Liver (tissue), 9 donors: ENCODE results near the gene UBE2F. TPM values are rescaled to one million over a fixed set of nuclear protein-coding genes. Genes with fewer than 3 reads are reported as not detected.

Experiments
- DNase-seq: peaks from one replicate; pipeline ENCODE4 v3.0.0-alpha.2; 2017; ENCODE audit warnings: low spot score
- H3K27ac ChIP-seq, 2 donors: one replicate each; pipeline ENCODE4 v1.7.0; 2013; ENCODE audit warnings: inconsistent platforms in 2 of 2, low read length in 2 of 2, control low read depth in 1 of 2, low read depth in 1 of 2, mild to moderate bottlenecking in 1 of 2
- H3K27me3 ChIP-seq, 4 donors: one replicate each; pipeline versions ENCODE4 v1.6.1 to v1.7.0; 2013; ENCODE audit warnings: low read length in 3 of 4, inconsistent platforms in 1 of 4, mild to moderate bottlenecking in 1 of 4, moderate library complexity in 1 of 4; ENCODE audit not compliant: control insufficient read depth in 4 of 4, insufficient read depth in 4 of 4
- H3K36me3 ChIP-seq, 4 donors: one replicate each; pipeline versions ENCODE4 v1.6.1 to v1.7.0; 2013; ENCODE audit warnings: low read length in 3 of 4, mild to moderate bottlenecking in 3 of 4, low read depth in 1 of 4, moderate library complexity in 1 of 4; ENCODE audit not compliant: control insufficient read depth in 4 of 4, insufficient read depth in 3 of 4
- H3K4me1 ChIP-seq, 4 donors: one replicate each; pipeline versions ENCODE4 v1.6.1 to v1.7.0; 2013; ENCODE audit warnings: low read length in 3 of 4, mild to moderate bottlenecking in 3 of 4, moderate library complexity in 1 of 4; ENCODE audit not compliant: control insufficient read depth in 4 of 4, insufficient read depth in 4 of 4
- H3K4me3 ChIP-seq, 3 donors: one replicate each; pipeline versions ENCODE4 v1.6.1 to v1.7.0; 2013; ENCODE audit warnings: low read length in 3 of 3, control low read depth in 1 of 3, low read depth in 1 of 3, mild to moderate bottlenecking in 1 of 3
- H3K9ac ChIP-seq, 2 donors: one replicate each; pipeline ENCODE4 v1.7.0; 2013; ENCODE audit warnings: low read length in 2 of 2, mild to moderate bottlenecking in 2 of 2, moderate library complexity in 2 of 2, control low read depth in 1 of 2, low read depth in 1 of 2
- H3K9me3 ChIP-seq, 4 donors: one replicate each; pipeline versions ENCODE4 v1.6.1 to v1.7.0; 2013; ENCODE audit warnings: low read length in 3 of 4; ENCODE audit not compliant: control insufficient read depth in 4 of 4
- CTCF ChIP-seq: fragments of 150-350 bp; IDR thresholded peaks from 2 replicates; pipeline ENCODE4 v1.5.1; 2017; ENCODE audit warnings: improper control_type of control experiment, low read depth, low read length; ENCODE audit not compliant: missing input control
- EGR1 ChIP-seq, 2 donors: IDR thresholded peaks; 2 replicates each; pipeline ENCODE4 v1.6.1; 2016 to 2018; ENCODE audit warnings: antibody characterized with exemption in 2 of 2, low read depth in 2 of 2
- FOXA1 ChIP-seq: IDR thresholded peaks from 2 replicates; pipeline ENCODE4 v1.6.1; 2016; ENCODE audit warnings: antibody characterized with exemption
- FOXA2 ChIP-seq: IDR thresholded peaks from 2 replicates; pipeline ENCODE4 v1.6.1; 2016; ENCODE audit warnings: antibody characterized with exemption
- GABPA ChIP-seq, 2 donors: IDR thresholded peaks in 1 of 2; conservative IDR thresholded peaks in 1 of 2; 2 replicates each; pipeline ENCODE4 v1.6.1; 2016; ENCODE audit warnings: antibody characterized with exemption in 2 of 2, mild to moderate bottlenecking in 1 of 2, moderate library complexity in 1 of 2
- HNF4A ChIP-seq, 2 donors: conservative IDR thresholded peaks; 2 replicates each; pipeline ENCODE4 v1.6.1; 2016; ENCODE audit warnings: antibody characterized with exemption in 2 of 2, mild to moderate bottlenecking in 2 of 2
- HNF4G ChIP-seq: IDR thresholded peaks from 2 replicates; pipeline ENCODE4 v1.6.1; 2016; ENCODE audit warnings: antibody characterized with exemption
- JUND ChIP-seq, 2 donors: IDR thresholded peaks; 2 replicates each; pipeline ENCODE4 v1.6.1; 2016; ENCODE audit warnings: antibody characterized with exemption in 2 of 2
- NR2F2 ChIP-seq: IDR thresholded peaks from 2 replicates; pipeline ENCODE4 v1.6.1; 2016; ENCODE audit warnings: antibody characterized with exemption
- RAD21 ChIP-seq, 2 donors: IDR thresholded peaks; 2 replicates each; pipeline ENCODE4 v1.6.1; 2016; ENCODE audit warnings: antibody characterized with exemption in 2 of 2, mild to moderate bottlenecking in 2 of 2
- RXRA ChIP-seq, 2 donors: IDR thresholded peaks; 2 replicates each; pipeline ENCODE4 v1.6.1; 2017 to 2018; ENCODE audit warnings: antibody characterized with exemption in 2 of 2, mild to moderate bottlenecking in 1 of 2
- SP1 ChIP-seq: IDR thresholded peaks from 2 replicates; pipeline ENCODE4 v1.6.1; 2018; ENCODE audit warnings: antibody characterized with exemption, mild to moderate bottlenecking
- TAF1 ChIP-seq: conservative IDR thresholded peaks from 2 replicates; pipeline ENCODE4 v1.6.1; 2016; ENCODE audit warnings: antibody characterized with exemption, mild to moderate bottlenecking
- YY1 ChIP-seq: IDR thresholded peaks from 2 replicates; pipeline ENCODE4 v1.6.1; 2016; ENCODE audit warnings: antibody characterized with exemption, mild to moderate bottlenecking
- ZBTB33 ChIP-seq: IDR thresholded peaks from 2 replicates; pipeline ENCODE4 v1.6.1; 2016; ENCODE audit warnings: antibody characterized with exemption
- WGBS: extraction: QIAGEN DNeasy Blood & Tissue Kit; methylation state at CpG from one replicate; pipeline ENCODE4 v1.1.7; 2013; 5-methylcytosine and 5-hydroxymethylcytosine counted together
- polyA plus RNA-seq, 2 donors: library from polyadenylated mRNA; stranded (reverse) in 1 of 2; unstranded in 1 of 2; fragments of 200-250 nt in 1 of 2; fragments of >200 nt in 1 of 2; fragmentation: Nextera tagmentation in 1 of 2; extraction: Ambion mirVana in 1 of 2; gene quantifications; one replicate each; pipeline versions ENCODE4 v1.2.1 to v1.2.3, GENCODE V29; 2013 to 2015
- total RNA-seq, 2 donors: library from RNA; depleted of rRNA; stranded (reverse); fragments of >200 nt; gene quantifications; one replicate each; pipeline ENCODE4 v1.2.3, GENCODE V29; 2014
- TF ChIP-seq, protein P1 (sequence below): IDR thresholded peaks from 2 replicates; pipeline ENCODE4 v1.6.1; 2016; ENCODE audit warnings: antibody characterized with exemption, mild to moderate bottlenecking
- TF ChIP-seq, protein P2 (sequence below): IDR thresholded peaks from 2 replicates; pipeline ENCODE4 v1.6.1; 2016; ENCODE audit warnings: antibody characterized with exemption
- TF ChIP-seq, protein P3 (sequence below): IDR thresholded peaks from 2 replicates; pipeline ENCODE4 v1.6.1; 2016; ENCODE audit warnings: antibody characterized with exemption
- donor health status: healthy.
- donor health status: healthy.
- donor health status: healthy.
- donor health status: healthy.
- donor health status: healthy.

The UBE2F gene
- total and polyA plus RNA-seq, 4 donors = 30.5 to 55.3 (median 32.1) TPM

DNA sequence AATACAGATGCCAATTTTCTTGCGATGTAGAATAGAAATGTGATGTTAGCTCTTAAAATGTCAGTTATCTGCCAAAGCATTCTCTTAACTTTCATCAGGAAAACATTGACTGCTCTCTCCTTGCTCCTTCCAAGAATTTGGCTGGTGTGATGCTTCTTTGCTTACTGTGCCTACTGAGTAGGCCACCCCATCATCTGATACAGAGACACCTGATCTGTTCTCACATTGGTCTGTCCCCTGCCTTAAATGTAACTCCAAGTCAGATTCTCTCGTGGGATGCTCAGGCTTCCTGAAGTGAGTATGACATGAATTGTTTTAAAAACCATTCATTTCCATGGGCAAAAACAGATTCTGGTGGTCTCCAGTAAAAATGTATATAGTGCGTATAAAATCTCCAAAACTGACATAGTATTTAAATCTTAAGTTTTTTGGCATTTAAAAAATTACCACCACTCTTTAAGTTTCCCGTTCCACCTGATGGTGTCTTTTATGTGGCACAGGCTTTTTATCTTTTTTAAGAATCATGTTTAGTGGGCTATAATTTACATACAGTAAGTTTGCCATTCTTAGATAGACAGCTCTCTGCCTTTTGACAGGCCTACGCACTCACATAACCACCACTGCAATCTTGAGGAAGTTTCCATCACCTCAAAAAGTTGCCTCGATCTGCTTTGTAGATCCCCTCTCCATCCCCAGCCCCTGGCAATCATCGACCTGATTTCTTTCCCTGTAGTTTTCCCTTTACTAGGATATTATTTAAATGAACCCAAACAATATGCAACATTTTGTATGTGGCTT, 36.6 kb downstream of the UBE2F start:
- no peak overlapping the region for H3K4me3 ChIP-seq
- H3K36me3 ChIP-seq = peaks cover 0 to 6% (median under 1%) of the 10 kb centered on the region in 4 donors
- no peaks in the 10 kb centered on the region for H3K27me3 ChIP-seq
- TF ChIP-seq, protein P1, sequence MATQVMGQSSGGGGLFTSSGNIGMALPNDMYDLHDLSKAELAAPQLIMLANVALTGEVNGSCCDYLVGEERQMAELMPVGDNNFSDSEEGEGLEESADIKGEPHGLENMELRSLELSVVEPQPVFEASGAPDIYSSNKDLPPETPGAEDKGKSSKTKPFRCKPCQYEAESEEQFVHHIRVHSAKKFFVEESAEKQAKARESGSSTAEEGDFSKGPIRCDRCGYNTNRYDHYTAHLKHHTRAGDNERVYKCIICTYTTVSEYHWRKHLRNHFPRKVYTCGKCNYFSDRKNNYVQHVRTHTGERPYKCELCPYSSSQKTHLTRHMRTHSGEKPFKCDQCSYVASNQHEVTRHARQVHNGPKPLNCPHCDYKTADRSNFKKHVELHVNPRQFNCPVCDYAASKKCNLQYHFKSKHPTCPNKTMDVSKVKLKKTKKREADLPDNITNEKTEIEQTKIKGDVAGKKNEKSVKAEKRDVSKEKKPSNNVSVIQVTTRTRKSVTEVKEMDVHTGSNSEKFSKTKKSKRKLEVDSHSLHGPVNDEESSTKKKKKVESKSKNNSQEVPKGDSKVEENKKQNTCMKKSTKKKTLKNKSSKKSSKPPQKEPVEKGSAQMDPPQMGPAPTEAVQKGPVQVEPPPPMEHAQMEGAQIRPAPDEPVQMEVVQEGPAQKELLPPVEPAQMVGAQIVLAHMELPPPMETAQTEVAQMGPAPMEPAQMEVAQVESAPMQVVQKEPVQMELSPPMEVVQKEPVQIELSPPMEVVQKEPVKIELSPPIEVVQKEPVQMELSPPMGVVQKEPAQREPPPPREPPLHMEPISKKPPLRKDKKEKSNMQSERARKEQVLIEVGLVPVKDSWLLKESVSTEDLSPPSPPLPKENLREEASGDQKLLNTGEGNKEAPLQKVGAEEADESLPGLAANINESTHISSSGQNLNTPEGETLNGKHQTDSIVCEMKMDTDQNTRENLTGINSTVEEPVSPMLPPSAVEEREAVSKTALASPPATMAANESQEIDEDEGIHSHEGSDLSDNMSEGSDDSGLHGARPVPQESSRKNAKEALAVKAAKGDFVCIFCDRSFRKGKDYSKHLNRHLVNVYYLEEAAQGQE = no peak
- TF ChIP-seq HNF4G (no peak), RAD21 (IDR thresholded peaks at IDR 0.05) (no peak), RXRA (IDR thresholded peaks at IDR 0.05) (no peak), FOXA2 (no peak), JUND (IDR thresholded peaks at IDR 0.05) (no peak), NR2F2 (no peak), YY1 (no peak), ZBTB33 (no peak), FOXA1 (no peak), EGR1 (IDR thresholded peaks at IDR 0.05; ENCODE audit: low read depth in 2 of 2) (no peak), SP1 (no peak), GABPA (IDR thresholded peaks at IDR 0.05 in 1 of 2, conservative IDR thresholded peaks at IDR 0.05 in 1 of 2) (no peak), TAF1 (no peak), HNF4A (conservative IDR thresholded peaks at IDR 0.05) (no peak), CTCF (no peak)
- TF ChIP-seq, protein P2, sequence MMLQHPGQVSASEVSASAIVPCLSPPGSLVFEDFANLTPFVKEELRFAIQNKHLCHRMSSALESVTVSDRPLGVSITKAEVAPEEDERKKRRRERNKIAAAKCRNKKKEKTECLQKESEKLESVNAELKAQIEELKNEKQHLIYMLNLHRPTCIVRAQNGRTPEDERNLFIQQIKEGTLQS = no peak
- TF ChIP-seq, protein P3, sequence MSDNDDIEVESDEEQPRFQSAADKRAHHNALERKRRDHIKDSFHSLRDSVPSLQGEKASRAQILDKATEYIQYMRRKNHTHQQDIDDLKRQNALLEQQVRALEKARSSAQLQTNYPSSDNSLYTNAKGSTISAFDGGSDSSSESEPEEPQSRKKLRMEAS = no peak
- 95% methylated on average over 7 of the region's 7 CpGs for WGBS
- H3K9me3 ChIP-seq = no peaks in the 10 kb centered on the region
- no peaks in the 10 kb centered on the region for H3K4me1 ChIP-seq
- no peak overlapping the region for H3K9ac ChIP-seq
- no peak for DNase-seq
- no peak overlapping the region for H3K27ac ChIP-seq
